ENCODE data around the gene SLC25A18.

DNA sequence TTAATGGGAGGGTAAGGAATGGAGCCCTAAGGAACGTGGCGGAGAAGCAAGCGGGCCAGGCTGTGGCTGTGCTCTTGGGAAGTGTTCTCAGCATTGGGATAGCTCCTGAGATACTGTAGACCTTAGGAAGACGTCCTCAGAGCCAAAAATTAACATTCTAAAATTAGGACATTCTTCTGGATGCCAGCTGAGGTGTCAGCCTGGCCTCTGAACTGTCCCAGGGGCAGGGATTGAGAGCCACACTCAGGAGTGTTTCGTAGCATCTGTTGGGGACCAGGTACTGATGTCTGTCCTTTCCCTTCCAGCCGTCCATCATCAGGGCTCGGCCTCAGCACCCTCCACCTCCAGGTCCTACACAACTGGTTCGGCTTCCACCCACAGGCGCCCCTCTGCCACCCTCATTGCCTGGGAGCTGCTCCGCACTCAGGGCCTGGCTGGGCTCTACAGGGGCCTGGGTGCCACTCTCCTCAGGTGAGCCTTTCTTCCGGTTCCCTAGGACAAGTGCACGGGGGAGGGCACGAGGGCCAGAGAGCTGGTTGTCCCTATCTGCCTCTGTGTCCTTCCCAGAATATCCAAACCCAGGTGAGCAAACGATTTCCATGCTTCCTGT, 23.6 kb downstream of the SLC25A18 start:
- TF ChIP-seq, protein P1, sequence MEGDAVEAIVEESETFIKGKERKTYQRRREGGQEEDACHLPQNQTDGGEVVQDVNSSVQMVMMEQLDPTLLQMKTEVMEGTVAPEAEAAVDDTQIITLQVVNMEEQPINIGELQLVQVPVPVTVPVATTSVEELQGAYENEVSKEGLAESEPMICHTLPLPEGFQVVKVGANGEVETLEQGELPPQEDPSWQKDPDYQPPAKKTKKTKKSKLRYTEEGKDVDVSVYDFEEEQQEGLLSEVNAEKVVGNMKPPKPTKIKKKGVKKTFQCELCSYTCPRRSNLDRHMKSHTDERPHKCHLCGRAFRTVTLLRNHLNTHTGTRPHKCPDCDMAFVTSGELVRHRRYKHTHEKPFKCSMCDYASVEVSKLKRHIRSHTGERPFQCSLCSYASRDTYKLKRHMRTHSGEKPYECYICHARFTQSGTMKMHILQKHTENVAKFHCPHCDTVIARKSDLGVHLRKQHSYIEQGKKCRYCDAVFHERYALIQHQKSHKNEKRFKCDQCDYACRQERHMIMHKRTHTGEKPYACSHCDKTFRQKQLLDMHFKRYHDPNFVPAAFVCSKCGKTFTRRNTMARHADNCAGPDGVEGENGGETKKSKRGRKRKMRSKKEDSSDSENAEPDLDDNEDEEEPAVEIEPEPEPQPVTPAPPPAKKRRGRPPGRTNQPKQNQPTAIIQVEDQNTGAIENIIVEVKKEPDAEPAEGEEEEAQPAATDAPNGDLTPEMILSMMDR (IDR thresholded peaks at IDR 0.05) = no peak
- no peak for TF ChIP-seq POLR2A (IDR thresholded peaks at IDR 0.05)
